Astrocyte (in vitro differentiated cells and primary cell): ENCODE data around the gene STEAP1. TPM values are rescaled to one million over a fixed set of nuclear protein-coding genes. Genes with fewer than 3 reads are reported as not detected.
"Not testable (repeated sequence)": the region's sequence is repeated elsewhere in the genome, so short reads cannot be mapped to it uniquely, and the experiment has no call there.

Experiments
- DNase-seq: peaks from one replicate; pipeline ENCODE4 v3.0.0-alpha.2; 2010; ENCODE audit warnings: low read depth
- FAIRE-seq: peaks from 2 replicates; lab custom pipeline; 2011; peaks lifted over from hg19 to GRCh38; lab: Jason Lieb, UNC
- H2AFZ ChIP-seq: 2 replicates; pipeline ENCODE4 v1.6.0; 2012; ENCODE audit warnings: low read depth, low read length, inconsistent platforms
- H3K27ac ChIP-seq: 2 replicates; pipeline ENCODE4 v1.5.1; 2011; ENCODE audit warnings: low read depth, low read length, inconsistent platforms
- H3K27me3 ChIP-seq: 2 replicates; pipeline ENCODE4 v1.6.0; 2011; ENCODE audit warnings: low read length, inconsistent platforms; ENCODE audit not compliant: insufficient read depth
- H3K36me3 ChIP-seq: 2 replicates; pipeline ENCODE4 v1.5.1; 2011; ENCODE audit warnings: low read length, inconsistent platforms; ENCODE audit not compliant: insufficient read depth
- H3K4me1 ChIP-seq: 2 replicates; pipeline ENCODE4 v1.5.1; 2011; ENCODE audit warnings: low read length, inconsistent platforms; ENCODE audit not compliant: insufficient read depth
- H3K4me2 ChIP-seq: 2 replicates; pipeline ENCODE4 v1.6.0; 2012; ENCODE audit warnings: low read length, inconsistent platforms
- H3K4me3 ChIP-seq: 2 replicates; pipeline ENCODE4 v1.5.1; 2011; ENCODE audit warnings: low read depth, mild to moderate bottlenecking, low read length, inconsistent platforms; ENCODE audit not compliant: insufficient read depth
- H3K79me2 ChIP-seq: 2 replicates; pipeline ENCODE4 v1.6.0; 2012; ENCODE audit warnings: mild to moderate bottlenecking, low read length, inconsistent platforms; ENCODE audit not compliant: insufficient read depth
- H3K9ac ChIP-seq: 2 replicates; pipeline ENCODE4 v1.6.0; 2012; ENCODE audit warnings: mild to moderate bottlenecking, low read length, inconsistent platforms
- H3K9me3 ChIP-seq: 2 replicates; pipeline ENCODE4 v1.5.1; 2012; ENCODE audit warnings: low read depth, mild to moderate bottlenecking, low read length, inconsistent platforms; ENCODE audit not compliant: insufficient read depth
- H4K20me1 ChIP-seq: 2 replicates; pipeline ENCODE4 v1.6.0; 2012; ENCODE audit warnings: low read length, inconsistent platforms; ENCODE audit not compliant: insufficient read depth
- H3K27ac Mint-ChIP-seq: one replicate; pipeline ENCODE4 v1.8.0; 2021; ENCODE audit warnings: mild to moderate bottlenecking, mixed read lengths; ENCODE audit not compliant: unreplicated experiment
- H3K27me3 Mint-ChIP-seq: one replicate; pipeline ENCODE4 v1.8.0; 2021; ENCODE audit warnings: low read depth, mixed read lengths; ENCODE audit not compliant: unreplicated experiment
- H3K36me3 Mint-ChIP-seq: one replicate; pipeline ENCODE4 v1.8.0; 2021; ENCODE audit warnings: low read depth, mixed read lengths; ENCODE audit not compliant: unreplicated experiment
- H3K4me1 Mint-ChIP-seq: one replicate; pipeline ENCODE4 v1.8.0; 2021; ENCODE audit warnings: low read depth, mixed read lengths; ENCODE audit not compliant: unreplicated experiment
- H3K4me3 Mint-ChIP-seq: one replicate; pipeline ENCODE4 v1.8.0; 2021; ENCODE audit warnings: mild to moderate bottlenecking, moderate library complexity, mixed read lengths; ENCODE audit not compliant: unreplicated experiment
- H3K9me3 Mint-ChIP-seq: one replicate; pipeline ENCODE4 v1.8.0; 2021; ENCODE audit warnings: mild to moderate bottlenecking, mixed read lengths; ENCODE audit not compliant: unreplicated experiment
- EZH2 ChIP-seq: IDR thresholded peaks from 2 replicates; pipeline ENCODE4 v1.6.1; 2012; ENCODE audit warnings: mild to moderate bottlenecking, low read length, inconsistent platforms; ENCODE audit not compliant: insufficient read depth
- total RNA-seq: library from RNA; stranded (reverse); gene quantifications from 2 replicates; pipeline ENCODE4 v1.2.1, GENCODE V29; 2021
- TF ChIP-seq, protein P1 (sequence below): IDR thresholded peaks from 2 replicates; pipeline ENCODE4 v1.5.1; 2011; ENCODE audit warnings: low read depth, mild to moderate bottlenecking, inconsistent platforms, low read length, moderate library complexity; ENCODE audit not compliant: insufficient read depth

STEAP1 gene
- total RNA-seq, 1 donor from 2014 or later = 6.2 TPM

DNA sequence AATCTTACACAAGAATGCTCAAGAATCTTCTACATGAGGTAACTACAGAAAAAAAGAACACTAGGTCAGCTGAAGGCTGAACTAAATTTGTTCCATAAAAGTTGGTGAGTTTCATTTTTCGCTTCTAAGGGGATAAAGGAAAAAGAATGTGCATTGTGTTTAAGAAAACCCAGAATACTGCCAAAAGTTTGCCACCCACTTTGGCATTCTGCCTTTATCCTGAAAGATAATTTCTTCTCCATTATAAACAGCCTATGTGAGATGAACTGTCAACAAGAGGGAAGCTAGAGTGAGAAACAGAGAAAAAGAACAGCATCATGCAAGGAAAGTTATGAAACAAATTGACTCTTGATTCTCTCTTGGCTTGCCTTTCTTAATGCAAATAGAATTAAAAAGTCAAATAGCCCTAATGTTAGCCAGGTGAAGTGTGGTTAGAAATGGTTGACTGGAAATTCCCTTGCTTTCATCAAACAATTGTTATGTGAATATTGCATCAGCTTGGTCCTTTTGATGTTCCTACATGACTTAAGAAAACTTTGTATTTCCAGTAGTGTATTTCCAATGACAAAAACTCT lies 25.8 kb downstream of the STEAP1 start:
- Mint-ChIP-seq H3K27me3 (no peaks in the 10 kb centered on the region), H3K4me3 (no peak overlapping the region), H3K36me3 (no peaks in the 10 kb centered on the region), H3K27ac (peak overlapping the region; percentile 98), H3K9me3 (no peaks in the 10 kb centered on the region), H3K4me1 (peaks cover 33% of the 10 kb centered on the region)
- Histone ChIP-seq H2AFZ (no peak overlapping the region), H3K4me1 (peaks cover 15% of the 10 kb centered on the region), H3K9me3 (no peaks in the 10 kb centered on the region), H3K27me3 (no peaks in the 10 kb centered on the region), H3K36me3 (no peaks in the 10 kb centered on the region), H3K9ac (no peak overlapping the region), H3K79me2 (no peaks in the 10 kb centered on the region), H3K27ac (no peak overlapping the region), H3K4me2 (peak overlapping the region; percentile 4), H4K20me1 (no peaks in the 10 kb centered on the region), H3K4me3 (no peak overlapping the region)
- FAIRE-seq = peak; percentile 97
- TF ChIP-seq EZH2 = no peak
- TF ChIP-seq, protein P1, sequence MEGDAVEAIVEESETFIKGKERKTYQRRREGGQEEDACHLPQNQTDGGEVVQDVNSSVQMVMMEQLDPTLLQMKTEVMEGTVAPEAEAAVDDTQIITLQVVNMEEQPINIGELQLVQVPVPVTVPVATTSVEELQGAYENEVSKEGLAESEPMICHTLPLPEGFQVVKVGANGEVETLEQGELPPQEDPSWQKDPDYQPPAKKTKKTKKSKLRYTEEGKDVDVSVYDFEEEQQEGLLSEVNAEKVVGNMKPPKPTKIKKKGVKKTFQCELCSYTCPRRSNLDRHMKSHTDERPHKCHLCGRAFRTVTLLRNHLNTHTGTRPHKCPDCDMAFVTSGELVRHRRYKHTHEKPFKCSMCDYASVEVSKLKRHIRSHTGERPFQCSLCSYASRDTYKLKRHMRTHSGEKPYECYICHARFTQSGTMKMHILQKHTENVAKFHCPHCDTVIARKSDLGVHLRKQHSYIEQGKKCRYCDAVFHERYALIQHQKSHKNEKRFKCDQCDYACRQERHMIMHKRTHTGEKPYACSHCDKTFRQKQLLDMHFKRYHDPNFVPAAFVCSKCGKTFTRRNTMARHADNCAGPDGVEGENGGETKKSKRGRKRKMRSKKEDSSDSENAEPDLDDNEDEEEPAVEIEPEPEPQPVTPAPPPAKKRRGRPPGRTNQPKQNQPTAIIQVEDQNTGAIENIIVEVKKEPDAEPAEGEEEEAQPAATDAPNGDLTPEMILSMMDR = no peak
- DNase-seq = peak; percentile 62

DNA sequence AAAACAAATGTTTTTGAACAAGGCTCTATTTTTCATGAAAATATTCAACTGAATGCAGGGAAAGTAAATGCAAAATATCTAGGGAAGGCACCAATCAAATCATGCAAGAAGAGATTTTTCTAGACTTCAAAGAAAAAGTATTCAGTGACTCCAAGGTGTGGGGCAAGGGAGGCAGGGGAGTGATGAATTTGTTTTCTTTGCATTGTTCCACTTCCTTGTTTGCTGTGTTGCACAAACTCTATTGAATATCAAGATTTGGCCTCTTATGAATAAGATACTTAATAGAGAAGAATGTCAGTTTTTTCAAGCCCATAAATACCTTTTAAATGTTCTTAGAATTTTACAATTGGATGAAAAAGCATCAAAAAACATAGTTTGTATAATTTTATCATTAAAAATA lies 26.4 kb downstream of the STEAP1 start:
- no peak overlapping the region for H2AFZ ChIP-seq
- H3K9ac ChIP-seq = no peak overlapping the region

DNA sequence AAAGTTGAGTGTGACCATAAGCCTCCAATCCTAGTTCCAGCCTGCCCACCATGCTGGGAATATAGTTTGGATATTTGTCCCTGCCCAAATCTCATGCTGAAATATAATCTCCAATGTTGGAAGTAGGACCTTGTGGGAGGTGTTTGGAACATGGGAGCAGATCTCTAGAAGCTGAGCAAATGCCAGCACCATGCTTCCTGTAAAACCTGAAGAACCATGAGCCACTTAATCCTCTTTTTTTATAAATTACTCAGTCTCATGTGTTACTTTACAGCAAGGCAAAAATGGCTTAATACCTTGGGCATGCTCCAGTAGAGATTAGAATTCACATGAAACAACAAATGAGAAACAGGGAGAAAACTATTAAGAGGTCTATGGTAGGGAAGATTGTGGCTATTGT lies 27.2 kb downstream of the STEAP1 start:
- DNase-seq (no peak), FAIRE-seq (no peak)
- Mint-ChIP-seq H3K4me3 (no peak overlapping the region), H3K27me3 (no peaks in the 10 kb centered on the region), H3K9me3 (no peaks in the 10 kb centered on the region), H3K36me3 (no peaks in the 10 kb centered on the region), H3K4me1 (peaks cover 33% of the 10 kb centered on the region), H3K27ac (no peak overlapping the region)
- Histone ChIP-seq H3K4me2 (no peak overlapping the region), H3K36me3 (no peaks in the 10 kb centered on the region), H2AFZ (no peak overlapping the region), H3K9me3 (no peaks in the 10 kb centered on the region), H3K9ac (no peak overlapping the region), H3K4me3 (no peak overlapping the region), H3K27ac (no peak overlapping the region), H4K20me1 (no peaks in the 10 kb centered on the region), H3K79me2 (no peaks in the 10 kb centered on the region), H3K4me1 (peaks cover 15% of the 10 kb centered on the region), H3K27me3 (no peaks in the 10 kb centered on the region)
- TF ChIP-seq, protein P1 = no peak
- TF ChIP-seq EZH2 = no peak

More for the DNA sequence above, 26.4 kb downstream of the STEAP1 start:
- peaks cover 33% of the 10 kb centered on the region for H3K4me1 Mint-ChIP-seq
- H3K27me3 ChIP-seq = no peaks in the 10 kb centered on the region
- H3K4me3 Mint-ChIP-seq = no peak overlapping the region
- H3K9me3 Mint-ChIP-seq = no peaks in the 10 kb centered on the region
- no peak overlapping the region for H3K4me3 ChIP-seq
- H3K4me2 ChIP-seq = peak overlapping the region; percentile 4
- H3K9me3 ChIP-seq = no peaks in the 10 kb centered on the region
- peaks cover 15% of the 10 kb centered on the region for H3K4me1 ChIP-seq
- H3K27me3 Mint-ChIP-seq = no peaks in the 10 kb centered on the region
- H4K20me1 ChIP-seq = no peaks in the 10 kb centered on the region
- FAIRE-seq (no peak), DNase-seq (no peak)
- H3K36me3 Mint-ChIP-seq = no peaks in the 10 kb centered on the region
- H3K79me2 ChIP-seq = no peaks in the 10 kb centered on the region
- H3K27ac Mint-ChIP-seq = peak overlapping the region; percentile 98
- TF ChIP-seq, protein P1 = no peak
- no peak for TF ChIP-seq EZH2
- no peak overlapping the region for H3K27ac ChIP-seq
- no peaks in the 10 kb centered on the region for H3K36me3 ChIP-seq

DNA sequence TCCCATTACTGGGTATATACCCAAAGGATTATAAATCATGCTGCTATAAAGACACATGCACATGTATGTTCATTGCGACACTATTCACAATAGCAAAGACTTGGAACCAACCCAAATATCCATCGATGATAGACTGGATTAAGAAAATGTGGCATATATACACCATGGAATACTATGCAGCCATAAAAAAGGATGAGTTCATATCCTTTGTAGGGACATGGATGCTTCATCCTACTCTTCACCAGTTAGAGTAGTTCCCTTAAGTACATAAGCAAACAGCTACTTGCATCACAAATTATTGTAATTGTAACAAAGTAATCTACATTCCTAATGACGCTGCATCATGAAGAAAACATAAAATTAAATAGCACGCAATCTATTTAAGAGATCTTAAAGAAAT lies 32.0 kb downstream of the STEAP1 start:
- not testable (repeated sequence) for H3K27ac Mint-ChIP-seq

More for the DNA sequence above, 32.0 kb downstream of the STEAP1 start:
- not testable (repeated sequence) for H3K4me1 ChIP-seq, H3K36me3 Mint-ChIP-seq, FAIRE-seq, H3K9me3 ChIP-seq, DNase-seq, H3K27me3 ChIP-seq, H3K36me3 ChIP-seq, H4K20me1 ChIP-seq, H3K27ac ChIP-seq, H3K4me1 Mint-ChIP-seq, H2AFZ ChIP-seq, H3K4me3 ChIP-seq, H3K79me2 ChIP-seq, H3K4me2 ChIP-seq, H3K27me3 Mint-ChIP-seq, H3K4me3 Mint-ChIP-seq, H3K9ac ChIP-seq, H3K9me3 Mint-ChIP-seq
